Bronchial epithelial cell (primary cell): Measurements from ENCODE around the gene UMODL1. TPM values are rescaled to one million over a fixed set of nuclear protein-coding genes. Genes with fewer than 3 reads are reported as not detected.

ENCODE experiments used
- DNase-seq: peaks from one replicate; pipeline ENCODE4 v3.0.0-alpha.2; 2010; ENCODE audit warnings: low read depth
- FAIRE-seq: peaks from 2 replicates; lab custom pipeline; 2011; peaks lifted over from hg19 to GRCh38; lab: Jason Lieb, UNC
- H3K27me3 ChIP-seq: 2 replicates; pipeline ENCODE4 v1.5.1; 2011; ENCODE audit warnings: low read length; ENCODE audit not compliant: control insufficient read depth, insufficient read depth
- H3K36me3 ChIP-seq: 2 replicates; pipeline ENCODE4 v1.5.1; 2011; ENCODE audit warnings: low read length; ENCODE audit not compliant: control insufficient read depth, insufficient read depth
- H3K4me3 ChIP-seq: 2 replicates; pipeline ENCODE4 v1.5.1; 2011; ENCODE audit warnings: mild to moderate bottlenecking, low read depth, low read length, control low read depth
- total RNA-seq: library from RNA; depleted of rRNA; stranded (reverse); fragments of >200 nt; gene quantifications from 2 replicates; pipeline ENCODE4 v1.2.1, GENCODE V29; 2014
- TF ChIP-seq, protein P1 (sequence below): IDR thresholded peaks from 2 replicates; pipeline ENCODE4 v1.5.1; 2011; ENCODE audit warnings: mild to moderate bottlenecking, moderate library complexity, low read length, control low read depth, inconsistent platforms; ENCODE audit not compliant: insufficient read depth, severe bottlenecking

UMODL1 gene
- total RNA-seq, 1 donor from 2014 or later, result not detected

DNA sequence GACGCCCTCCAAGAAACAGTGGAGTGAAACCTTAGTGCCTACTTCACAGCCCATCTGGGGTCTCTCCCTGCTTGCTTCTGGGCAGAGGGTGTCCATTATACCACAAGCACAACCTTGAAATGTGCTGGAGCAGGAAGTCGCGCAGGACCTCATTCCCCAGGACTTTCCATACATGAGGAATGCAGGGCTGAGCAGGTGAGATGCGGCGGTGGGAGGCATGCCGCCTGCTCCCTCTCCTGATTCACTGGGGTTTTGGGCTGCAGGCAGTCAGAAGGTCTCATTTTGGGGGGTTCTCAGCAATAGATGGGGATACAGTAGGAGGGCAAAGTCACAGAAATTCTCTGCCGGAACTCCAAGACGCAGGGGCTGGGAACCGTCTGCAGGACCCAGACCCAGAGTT, 15.7 kb upstream of the UMODL1 start:
- Histone ChIP-seq H3K27me3 (peaks cover 19% of the 10 kb centered on the region), H3K4me3 (no peak overlapping the region), H3K36me3 (no peaks in the 10 kb centered on the region)
- FAIRE-seq, result no peak
- TF ChIP-seq, protein P1, sequence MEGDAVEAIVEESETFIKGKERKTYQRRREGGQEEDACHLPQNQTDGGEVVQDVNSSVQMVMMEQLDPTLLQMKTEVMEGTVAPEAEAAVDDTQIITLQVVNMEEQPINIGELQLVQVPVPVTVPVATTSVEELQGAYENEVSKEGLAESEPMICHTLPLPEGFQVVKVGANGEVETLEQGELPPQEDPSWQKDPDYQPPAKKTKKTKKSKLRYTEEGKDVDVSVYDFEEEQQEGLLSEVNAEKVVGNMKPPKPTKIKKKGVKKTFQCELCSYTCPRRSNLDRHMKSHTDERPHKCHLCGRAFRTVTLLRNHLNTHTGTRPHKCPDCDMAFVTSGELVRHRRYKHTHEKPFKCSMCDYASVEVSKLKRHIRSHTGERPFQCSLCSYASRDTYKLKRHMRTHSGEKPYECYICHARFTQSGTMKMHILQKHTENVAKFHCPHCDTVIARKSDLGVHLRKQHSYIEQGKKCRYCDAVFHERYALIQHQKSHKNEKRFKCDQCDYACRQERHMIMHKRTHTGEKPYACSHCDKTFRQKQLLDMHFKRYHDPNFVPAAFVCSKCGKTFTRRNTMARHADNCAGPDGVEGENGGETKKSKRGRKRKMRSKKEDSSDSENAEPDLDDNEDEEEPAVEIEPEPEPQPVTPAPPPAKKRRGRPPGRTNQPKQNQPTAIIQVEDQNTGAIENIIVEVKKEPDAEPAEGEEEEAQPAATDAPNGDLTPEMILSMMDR, result no peak
- DNase-seq, result no peak

DNA sequence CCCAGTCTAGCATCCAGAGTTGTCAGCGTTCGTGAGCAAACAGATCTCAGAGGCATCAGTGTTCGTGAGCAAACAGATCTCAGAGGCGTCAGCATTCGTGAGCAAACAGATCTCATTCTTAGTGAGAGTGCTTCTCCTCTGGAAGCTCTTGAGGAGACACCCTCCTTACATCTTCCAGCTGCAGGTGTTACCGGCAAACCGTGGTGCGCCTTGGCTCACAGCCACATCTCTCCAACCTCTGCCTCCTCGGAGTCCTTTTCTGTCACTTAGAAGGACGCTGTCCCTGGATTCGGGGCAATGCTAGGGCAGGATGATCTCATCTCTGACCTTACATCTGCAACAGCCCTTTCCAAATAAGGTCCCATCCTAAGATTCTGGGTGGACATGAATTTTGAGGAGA, 14.6 kb upstream of the UMODL1 start:
- DNase-seq (no peak), FAIRE-seq (no peak)
- peaks cover 21% of the 10 kb centered on the region for H3K27me3 ChIP-seq
- H3K4me3 ChIP-seq, result no peak overlapping the region
- H3K36me3 ChIP-seq, result no peaks in the 10 kb centered on the region
- TF ChIP-seq, protein P1, result no peak

DNA sequence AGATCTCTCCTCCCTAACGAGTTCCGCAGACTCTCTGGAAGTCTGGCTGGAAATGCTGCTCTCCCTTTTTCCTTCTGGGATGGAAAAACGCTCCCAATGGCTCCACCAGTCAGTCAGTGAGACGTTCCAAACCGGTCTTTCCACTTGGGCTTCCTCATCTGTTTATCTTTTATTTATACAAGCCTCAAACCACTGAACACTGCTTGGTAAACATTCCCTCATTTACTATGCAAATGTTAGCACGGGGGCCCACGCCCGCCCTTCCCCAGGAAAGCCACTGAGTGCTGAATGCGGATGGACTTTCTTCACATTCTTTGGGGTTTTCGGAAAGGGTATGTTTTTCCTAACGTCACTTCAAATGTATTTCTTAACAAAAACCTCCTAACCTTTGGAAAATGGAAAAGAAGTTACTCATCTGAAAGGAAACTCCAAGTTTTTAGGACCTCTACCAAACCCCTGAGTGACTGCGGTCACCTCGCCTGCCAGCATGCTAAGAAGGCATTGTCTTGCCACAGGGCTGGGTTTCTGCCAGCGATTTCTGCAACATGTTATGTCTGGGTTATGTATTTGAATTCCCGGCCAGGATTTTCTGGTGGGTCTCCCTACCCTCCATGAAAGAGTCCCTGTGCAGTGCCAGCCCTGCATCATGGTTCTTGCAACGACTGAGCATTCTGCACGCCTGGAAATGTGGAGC, 14.0 kb upstream of the UMODL1 start:
- Histone ChIP-seq H3K27me3 (peaks cover 22% of the 10 kb centered on the region), H3K4me3 (no peak overlapping the region), H3K36me3 (no peaks in the 10 kb centered on the region)
- DNase-seq (peak; percentile 83), FAIRE-seq (peak; percentile 28)
- TF ChIP-seq, protein P1, result no peak

DNA sequence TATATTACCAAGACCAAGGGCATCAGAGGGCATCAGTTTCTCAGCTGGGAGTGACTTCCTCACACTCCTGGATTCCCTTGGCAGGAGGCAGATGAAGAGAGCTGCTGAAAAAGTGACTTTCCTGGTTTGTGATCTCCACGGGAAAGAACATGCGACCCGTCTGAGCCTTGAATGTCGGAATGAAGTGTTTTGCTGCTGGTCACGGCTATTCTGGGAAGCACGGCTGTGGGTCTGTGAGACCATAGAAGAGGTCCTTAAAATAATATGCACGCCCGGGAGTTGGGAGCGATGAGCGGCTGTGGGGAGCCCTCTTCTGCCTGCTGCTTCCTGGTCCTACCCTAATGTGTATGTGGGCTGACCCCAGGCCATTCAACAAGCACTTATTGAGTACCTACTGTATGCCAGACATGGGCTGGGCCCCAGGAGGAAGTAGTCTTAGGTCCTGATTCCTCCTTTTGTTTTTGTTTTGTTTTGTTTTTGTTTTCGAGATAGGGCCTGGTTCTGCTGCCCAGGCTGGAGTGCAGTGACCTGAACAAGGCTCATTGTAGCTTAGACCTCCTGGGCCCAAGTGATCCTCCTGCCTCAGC, 13.2 kb upstream of the UMODL1 start:
- FAIRE-seq, result no peak
- no peak for DNase-seq
- H3K4me3 ChIP-seq, result no peak overlapping the region
- H3K36me3 ChIP-seq, result no peaks in the 10 kb centered on the region
- peaks cover 28% of the 10 kb centered on the region for H3K27me3 ChIP-seq
- TF ChIP-seq, protein P1, result no peak

DNA sequence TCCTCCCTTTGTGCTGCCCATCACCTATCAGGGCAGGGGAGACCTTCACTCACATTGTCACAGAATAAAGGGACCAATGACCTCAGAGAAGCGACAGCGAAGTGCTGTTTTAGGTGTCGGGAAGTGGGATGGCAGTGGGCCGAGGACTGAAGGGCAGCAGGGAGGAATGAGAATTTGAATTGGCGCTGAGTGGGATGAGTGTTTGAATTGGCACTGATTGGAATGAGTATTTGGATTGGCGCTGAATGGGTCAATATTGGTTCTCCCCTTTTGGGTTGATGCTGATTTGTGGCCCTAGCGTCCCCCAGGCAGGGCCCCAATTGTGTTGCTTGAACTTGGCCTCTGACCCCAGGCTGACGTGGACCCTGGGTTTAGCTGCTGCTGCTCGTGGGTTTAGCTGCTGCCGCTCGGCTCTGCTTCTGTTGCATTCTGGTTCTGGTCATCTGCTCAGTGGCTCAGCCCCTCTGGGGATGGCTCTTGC, 12.4 kb upstream of the UMODL1 start:
- Histone ChIP-seq H3K4me3 (no peak overlapping the region), H3K36me3 (no peaks in the 10 kb centered on the region), H3K27me3 (peaks cover 30% of the 10 kb centered on the region)
- DNase-seq, result no peak
- TF ChIP-seq, protein P1, result no peak
- no peak for FAIRE-seq

DNA sequence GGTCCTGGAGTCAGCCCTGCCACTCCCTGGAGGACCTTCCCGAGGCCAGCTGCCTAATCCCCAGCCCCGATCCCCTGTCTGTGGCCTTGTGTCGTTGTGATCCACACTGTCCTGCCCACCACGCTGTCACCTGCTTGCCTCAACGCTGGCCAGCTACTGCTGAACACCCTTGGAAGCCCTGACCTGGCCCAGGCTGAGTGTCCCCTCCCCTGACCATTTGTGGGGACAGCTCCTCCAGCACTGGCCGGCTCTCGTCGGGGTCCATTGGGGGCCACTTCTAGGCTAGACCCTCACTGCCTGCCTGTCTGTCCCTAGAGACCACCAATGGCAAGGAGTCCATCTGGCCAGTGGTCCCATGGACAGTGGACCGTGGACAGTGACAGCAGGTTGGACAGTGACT, 12.0 kb upstream of the UMODL1 start:
- FAIRE-seq, result no peak
- peaks cover 27% of the 10 kb centered on the region for H3K27me3 ChIP-seq
- no peak for DNase-seq

More for the DNA sequence above, 12.0 kb upstream of the UMODL1 start:
- Histone ChIP-seq H3K36me3 (no peaks in the 10 kb centered on the region), H3K4me3 (no peak overlapping the region)
- TF ChIP-seq, protein P1, result no peak
